Keratinocyte (primary cell): Measurements from ENCODE around the gene SH3BGRL3. TPM values are rescaled to one million over a fixed set of nuclear protein-coding genes. Genes with fewer than 3 reads are reported as not detected.

Experiments
- DNase-seq: peaks from one replicate; pipeline ENCODE4 v3.0.0-alpha.2; 2011; ENCODE audit warnings: low read depth, missing footprints, low spot score
- FAIRE-seq: peaks from 2 replicates; lab custom pipeline; 2011; peaks lifted over from hg19 to GRCh38; lab: Jason Lieb, UNC
- H2AFZ ChIP-seq: 2 replicates; pipeline ENCODE4 v1.6.0; 2012; ENCODE audit warnings: low read length, control low read depth, inconsistent platforms; ENCODE audit not compliant: control insufficient read depth
- H3K27ac ChIP-seq: 2 replicates; pipeline ENCODE4 v1.5.1; 2011; ENCODE audit warnings: low read length; ENCODE audit not compliant: control insufficient read depth, insufficient read depth
- H3K27me3 ChIP-seq: 3 replicates; pipeline ENCODE4 v1.6.0; 2011; ENCODE audit warnings: low read length; ENCODE audit not compliant: control insufficient read depth, insufficient read depth; ENCODE audit errors: extremely low read depth
- H3K36me3 ChIP-seq, 2 experiments: 2 replicates in 1 of 2; 3 replicates in 1 of 2; pipeline ENCODE4 v1.5.1; 2011; ENCODE audit warnings: low read length in 2 of 2, mild to moderate bottlenecking in 1 of 2; ENCODE audit not compliant: control insufficient read depth in 2 of 2, insufficient read depth in 2 of 2; ENCODE audit errors: extremely low read depth in 1 of 2
- H3K4me1 ChIP-seq: 3 replicates; pipeline ENCODE4 v1.5.1; 2011; ENCODE audit warnings: low read length; ENCODE audit not compliant: control insufficient read depth, insufficient read depth; ENCODE audit errors: extremely low read depth
- H3K4me2 ChIP-seq: 3 replicates; pipeline ENCODE4 v1.6.0; 2011; ENCODE audit warnings: low read depth, low read length; ENCODE audit not compliant: control insufficient read depth, insufficient read depth; ENCODE audit errors: extremely low read depth
- H3K4me3 ChIP-seq, 3 experiments: fragments of 200-600 bp in 1 of 3; sonication (generic) in 1 of 3; 2 replicates in 2 of 3; 3 replicates in 1 of 3; pipeline ENCODE4 v1.5.1; 2011 to 2016; ENCODE audit warnings: low read length in 3 of 3, mild to moderate bottlenecking in 3 of 3, control low read depth in 2 of 3, inconsistent platforms in 1 of 3, low read depth in 1 of 3, mixed read lengths in 1 of 3, mixed run types in 1 of 3, moderate library complexity in 1 of 3; ENCODE audit not compliant: control insufficient read depth in 2 of 3, insufficient read depth in 2 of 3; ENCODE audit errors: extremely low read depth in 1 of 3
- H3K79me2 ChIP-seq: 2 replicates; pipeline ENCODE4 v1.6.0; 2012; ENCODE audit warnings: low read length; ENCODE audit not compliant: control insufficient read depth, insufficient read depth
- H3K9ac ChIP-seq: 3 replicates; pipeline ENCODE4 v1.6.0; 2011; ENCODE audit warnings: low read length; ENCODE audit not compliant: control insufficient read depth, insufficient read depth; ENCODE audit errors: extremely low read depth
- H3K9me1 ChIP-seq: 3 replicates; pipeline ENCODE4 v1.6.0; 2011; ENCODE audit warnings: low read length; ENCODE audit not compliant: control insufficient read depth, insufficient read depth; ENCODE audit errors: extremely low read depth
- H3K9me3 ChIP-seq: 2 replicates; pipeline ENCODE4 v1.5.1; 2012; ENCODE audit warnings: low read depth, low read length; ENCODE audit not compliant: control insufficient read depth
- H4K20me1 ChIP-seq: 3 replicates; pipeline ENCODE4 v1.6.0; 2011; ENCODE audit warnings: low read length; ENCODE audit not compliant: control insufficient read depth, insufficient read depth; ENCODE audit errors: extremely low read depth
- CTCF ChIP-seq, 3 experiments: IDR thresholded peaks in 1 of 3; conservative IDR thresholded peaks in 1 of 3; optimal IDR thresholded peaks in 1 of 3; 2 replicates in 2 of 3; 3 replicates in 1 of 3; pipeline versions ENCODE3 to v1.5.1; 2011; ENCODE audit warnings: low read length in 3 of 3, mild to moderate bottlenecking in 3 of 3, moderate library complexity in 2 of 3, control low read depth in 1 of 3, inconsistent platforms in 1 of 3; ENCODE audit not compliant: insufficient read depth in 2 of 3; ENCODE audit errors: extremely low read depth in 1 of 3
- EZH2 ChIP-seq: IDR thresholded peaks from one replicate; pipeline ENCODE4 v1.6.1; 2012; ENCODE audit warnings: inconsistent platforms, mild to moderate bottlenecking, low read length, moderate library complexity
- dilution Hi-C: fragments of 300-500 bp; cut with MboI; formaldehyde crosslinking; loops from one replicate; pipeline ENCODE4 v1.7.0; 2020; ENCODE audit warnings: low sequenced_read_pairs; ENCODE audit not compliant: extremely low pct_ligation_motif_present
- polyA plus RNA-seq, 5 experiments: library from polyadenylated mRNA; depleted of rRNA in 3 of 5; stranded (reverse) in 3 of 5; stranded (forward) in 1 of 5; unstranded in 1 of 5; fragments of >200 nt; gene quantifications; 1 replicate in 1 of 5; 2 replicates in 3 of 5; 3 replicates in 1 of 5; pipeline versions ENCODE4 v1.2.1 to v1.2.3, GENCODE V29; 2011 to 2012; ENCODE audit warnings: missing spikeins in 2 of 5, low read depth in 1 of 5, low replicate concordance in 1 of 5

The SH3BGRL3 gene
- polyA plus RNA-seq, 1 donor (not counting 4 experiments of a cell fraction or from before 2014, with no cell fraction given) = 196 TPM

DNA sequence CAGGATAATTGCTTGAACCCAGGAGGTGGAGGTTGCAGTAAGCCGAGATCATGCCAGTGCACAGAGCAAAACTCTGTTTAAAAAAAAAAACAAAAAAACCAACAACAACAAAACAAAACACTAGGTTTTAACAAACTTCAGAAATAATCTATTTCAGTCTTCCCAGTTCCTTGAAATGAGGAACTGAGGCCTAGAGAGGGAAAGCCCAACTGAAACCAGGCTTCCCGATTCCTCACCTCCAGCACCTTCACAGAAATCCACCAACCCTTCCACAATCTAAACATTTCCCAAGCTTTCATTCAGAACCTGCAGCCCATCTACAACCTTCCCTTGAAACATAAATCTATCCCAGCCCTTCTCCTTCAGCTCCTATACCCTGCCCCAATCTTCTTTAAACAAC, 37.3 kb downstream of the SH3BGRL3 start:
- dilution Hi-C loops = no loop called here
- Histone ChIP-seq H3K9me1 (no peaks in the 10 kb centered on the region), H3K4me1 (peaks cover 7% of the 10 kb centered on the region), H3K36me3 (peaks cover 0 to 5% of the 10 kb centered on the region in 2 experiments), H2AFZ (no peak overlapping the region), H3K27me3 (no peaks in the 10 kb centered on the region), H3K4me2 (no peak overlapping the region), H3K79me2 (no peaks in the 10 kb centered on the region), H3K9ac (no peak overlapping the region), H3K27ac (no peak overlapping the region), H3K4me3 (no peak overlapping the region), H4K20me1 (no peaks in the 10 kb centered on the region), H3K9me3 (no peaks in the 10 kb centered on the region)
- no peak for FAIRE-seq
- no peak for DNase-seq
- TF ChIP-seq CTCF (optimal IDR thresholded peaks at IDR 0.05 in 1 of 3, IDR thresholded peaks at IDR 0.05 in 1 of 3, conservative IDR thresholded peaks at IDR 0.05 in 1 of 3; ENCODE audit: extremely low read depth in 1 of 3, insufficient read depth in 2 of 3, low read length in 3 of 3) (no peak), EZH2 (no peak)

- DNase-seq (no peak), FAIRE-seq (no peak)
- H3K9ac ChIP-seq = no peak within 1 kb of the TSS
- TF ChIP-seq CTCF (optimal IDR thresholded peaks at IDR 0.05 in 1 of 3, IDR thresholded peaks at IDR 0.05 in 1 of 3, conservative IDR thresholded peaks at IDR 0.05 in 1 of 3; ENCODE audit: extremely low read depth in 1 of 3, insufficient read depth in 2 of 3, low read length in 3 of 3) = no peak
- TF ChIP-seq EZH2 = no peak
- no peaks in the 10 kb centered on the region for H3K79me2 ChIP-seq
- H3K9me3 ChIP-seq = no peaks in the 10 kb centered on the region
- H3K9me1 ChIP-seq = no peaks in the 10 kb centered on the region
- dilution Hi-C loops = no loop called here
- H4K20me1 ChIP-seq = no peaks in the 10 kb centered on the region
- H3K4me1 ChIP-seq = peaks cover 7% of the 10 kb centered on the region
- H2AFZ ChIP-seq = no peak within 1 kb of the TSS
- peaks cover 0 to 9% of the 10 kb centered on the region in 2 experiments for H3K36me3 ChIP-seq
- H3K27ac ChIP-seq = no peak within 1 kb of the TSS
- H3K4me3 ChIP-seq = no peak within 1 kb of the TSS
- H3K4me2 ChIP-seq = no peak within 1 kb of the TSS
- H3K27me3 ChIP-seq = no peaks in the 10 kb centered on the region
Measured at GRCh38 chr1:26317612-26318337, 37.9 kb downstream of the SH3BGRL3 start, which contains the start of gene CD52. Gene CD52, plus strand, starts transcription at chr1:26317958. Its CDS starts 60 bp downstream, at chr1:26318018.
